Gastrocnemius medialis (tissue), 4 donors: ENCODE data around the gene RNU6-8. TPM values are rescaled to one million over a fixed set of nuclear protein-coding genes. Genes with fewer than 3 reads are reported as not detected.

Experiments used
- ATAC-seq, 2 donors: fragments of 150-250 bp; one replicate each; pipeline ENCODE4 v1.9.1; 2016
- DNase-seq, 2 donors: peaks; one replicate each; pipeline ENCODE4 v3.0.0-alpha.2; 2019
- H3K27ac ChIP-seq, 4 donors: fragments of 200-600 bp; sonication (generic); 1 replicate in 1 of 4; 2 replicates in 3 of 4; pipeline ENCODE4 v1.5.1; 2016 to 2018; ENCODE audit warnings: mild to moderate bottlenecking in 2 of 4, moderate library complexity in 1 of 4
- H3K27me3 ChIP-seq, 3 donors: fragments of 200-600 bp; sonication (generic) in 2 of 3; 1 replicate in 1 of 3; 2 replicates in 2 of 3; pipeline versions ENCODE4 v1.5.1 to v1.6.0; 2016 to 2019; ENCODE audit warnings: mild to moderate bottlenecking in 1 of 3, moderate library complexity in 1 of 3
- H3K36me3 ChIP-seq, 2 donors: fragments of 200-600 bp; sonication (generic) in 1 of 2; one replicate each; pipeline ENCODE4 v1.5.1; 2017 to 2018
- H3K4me1 ChIP-seq, 2 donors: fragments of 200-600 bp; sonication (generic) in 1 of 2; one replicate each; pipeline ENCODE4 v1.5.1; 2016 to 2017; ENCODE audit warnings: mild to moderate bottlenecking in 2 of 2
- H3K4me3 ChIP-seq, 4 donors: fragments of 200-600 bp; sonication (generic) in 3 of 4; 1 replicate in 1 of 4; 2 replicates in 3 of 4; pipeline ENCODE4 v1.5.1; 2016 to 2019; ENCODE audit warnings: mild to moderate bottlenecking in 2 of 4
- H3K9me3 ChIP-seq, 3 donors: fragments of 200-600 bp; sonication (generic) in 2 of 3; 1 replicate in 1 of 3; 2 replicates in 2 of 3; pipeline ENCODE4 v1.5.1; 2016 to 2019
- CTCF ChIP-seq, 5 experiments: fragments of 450-650 bp in 3 of 5; fragments of 200-600 bp in 2 of 5; sonication (generic) in 2 of 5; IDR thresholded peaks in 4 of 5; conservative IDR thresholded peaks in 1 of 5; 1 replicate in 4 of 5; 2 replicates in 1 of 5; pipeline ENCODE4 v1.5.1; 2016 to 2019; ENCODE audit warnings: antibody characterized with exemption in 5 of 5, mild to moderate bottlenecking in 3 of 5, moderate library complexity in 3 of 5
- POLR2A ChIP-seq, 2 donors: fragments of 450-650 bp; IDR thresholded peaks; one replicate each; pipeline ENCODE4 v1.6.1; 2017; ENCODE audit warnings: antibody characterized with exemption in 2 of 2, mild to moderate bottlenecking in 2 of 2, moderate library complexity in 2 of 2
- in situ Hi-C, 4 donors: fragments of 200-750 bp; cut with MboI; loops; one replicate each; pipeline versions ENCODE4 v1.15.0 to v1.8.0; 2017; ENCODE audit warnings: low sequenced_read_pairs in 4 of 4
- intact Hi-C: fragments of 100-400 bp; cut with DNase I; formaldehyde crosslinking; loops from one replicate; pipeline ENCODE4 v1.15.1; 2023; ENCODE audit warnings: low total_unique reads
- total RNA-seq, 4 donors: library from RNA; depleted of rRNA; stranded (reverse); fragments of >200 nt; gene quantifications; one replicate each; pipeline versions ENCODE4 v1.1.0 to v1.2.3, GENCODE V29; 2016

The RNU6-8 gene
- total RNA-seq, 4 donors from 2014 or later: not detected

DNA sequence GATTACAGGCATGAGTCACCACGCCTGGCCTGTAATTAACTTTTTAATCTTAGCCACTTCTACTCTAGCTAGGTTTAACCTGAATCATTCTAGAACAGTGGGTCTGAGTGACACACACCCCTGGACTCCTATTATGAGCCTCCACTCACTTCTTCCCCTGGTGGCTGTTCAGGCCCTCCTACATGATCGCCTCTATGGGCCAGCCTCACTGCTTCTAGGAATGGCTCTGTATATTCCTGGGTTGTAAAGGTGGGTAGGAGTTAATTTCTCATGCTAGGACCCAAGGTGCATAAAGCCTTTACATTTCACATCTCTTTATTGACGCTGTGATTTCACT, 8.0 kb upstream of the RNU6-8 start:
- ATAC-seq (no peak), DNase-seq (no peak)
- intact Hi-C loops (no loop called here), in situ Hi-C loops (no loop called here)
- Histone ChIP-seq H3K27me3 (no peaks in the 10 kb centered on the region), H3K4me1 (no peaks in the 10 kb centered on the region), H3K9me3 (no peaks in the 10 kb centered on the region), H3K36me3 (no peaks in the 10 kb centered on the region), H3K27ac (peak overlapping the region; percentile 36 to 70 (median 57)), H3K4me3 (no peak overlapping the region)
- no peak for TF ChIP-seq CTCF (IDR thresholded peaks at IDR 0.05 in 4 of 5, conservative IDR thresholded peaks at IDR 0.05 in 1 of 5)
- no peak for TF ChIP-seq POLR2A (IDR thresholded peaks at IDR 0.05)

DNA sequence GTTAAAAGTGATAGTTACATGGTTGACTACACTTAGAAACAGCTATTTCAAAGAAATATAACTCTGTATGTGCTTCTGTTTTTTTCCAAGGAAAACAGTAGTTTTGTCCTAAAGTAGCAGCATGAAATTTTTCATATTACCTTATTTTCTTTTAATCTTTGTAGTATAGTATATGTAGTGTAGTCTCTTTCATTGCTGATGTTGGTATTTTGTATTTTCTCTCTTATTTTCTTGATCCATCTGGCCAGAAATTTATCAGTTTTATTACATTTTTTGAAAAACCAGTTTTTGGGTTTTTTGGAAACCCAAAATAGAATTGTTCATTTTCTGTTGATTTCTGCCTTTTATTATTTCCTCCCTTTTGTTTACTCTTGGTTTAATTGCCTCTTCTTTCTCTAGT, 6.4 kb upstream of the RNU6-8 start:
- H3K4me1 ChIP-seq: peaks cover 4 to 6% of the 10 kb centered on the region in 2 donors
- intact Hi-C loops (loop anchor here (10.0 kb wide), 2 partner anchors 785 to 1185 kb away; partner anchors contain the start of genes AP4S1, HEATR5A and STRN3), in situ Hi-C loops (loop anchor here in 2 of 4 donors (10.0 kb wide), 2 partner anchors 135 to 305 kb away; partner anchors contain the start of gene ARHGAP5 (in 1 of the 2))
- ATAC-seq (no peak), DNase-seq (no peak)
- H3K9me3 ChIP-seq: no peaks in the 10 kb centered on the region
- TF ChIP-seq CTCF (IDR thresholded peaks at IDR 0.05 in 4 of 5, conservative IDR thresholded peaks at IDR 0.05 in 1 of 5) (no peak), POLR2A (IDR thresholded peaks at IDR 0.05) (no peak)
- H3K36me3 ChIP-seq: no peaks in the 10 kb centered on the region
- H3K27ac ChIP-seq: peak overlapping the region in 1 of 4 donors; percentile 61
- no peaks in the 10 kb centered on the region for H3K27me3 ChIP-seq
- no peak overlapping the region for H3K4me3 ChIP-seq

DNA sequence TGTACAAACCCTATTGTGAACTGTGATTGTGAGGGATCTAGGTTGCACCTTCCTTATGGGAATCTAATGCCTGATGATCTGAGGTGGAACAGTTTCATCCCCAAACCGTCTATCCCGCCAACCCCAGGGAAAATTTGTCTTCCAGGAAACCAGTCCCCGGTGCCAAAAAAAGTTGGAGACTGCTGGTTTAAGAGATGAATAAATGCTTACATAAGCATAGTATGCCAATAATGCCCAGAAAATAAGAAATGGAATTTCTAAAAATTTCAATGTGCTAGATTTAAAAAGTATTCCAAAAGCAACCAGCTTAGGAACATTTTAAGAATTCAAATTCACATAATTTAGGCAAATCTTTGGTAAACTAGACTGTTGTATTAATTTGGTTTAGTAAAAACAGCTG, 5.4 kb upstream of the RNU6-8 start:
- no peaks in the 10 kb centered on the region for H3K9me3 ChIP-seq
- no peak for DNase-seq
- intact Hi-C loops (loop anchor here (10.0 kb wide), 2 partner anchors 784 to 1184 kb away; partner anchors contain the start of genes AP4S1, HEATR5A and STRN3), in situ Hi-C loops (loop anchor here in 2 of 4 donors (10.0 kb wide), 2 partner anchors 134 to 306 kb away; partner anchors contain the start of gene ARHGAP5 (in 1 of the 2))
- H3K4me1 ChIP-seq: peaks cover 9 to 11% of the 10 kb centered on the region in 2 donors
- TF ChIP-seq CTCF (IDR thresholded peaks at IDR 0.05 in 4 of 5, conservative IDR thresholded peaks at IDR 0.05 in 1 of 5): no peak
- no peak for TF ChIP-seq POLR2A (IDR thresholded peaks at IDR 0.05)
- H3K4me3 ChIP-seq: no peak overlapping the region
- no peak overlapping the region for H3K27ac ChIP-seq
- ATAC-seq: no peak
- H3K36me3 ChIP-seq: no peaks in the 10 kb centered on the region
- H3K27me3 ChIP-seq: no peaks in the 10 kb centered on the region

- Histone ChIP-seq H3K36me3 (no peaks in the 10 kb centered on the region), H3K27ac (peak overlapping the region in 1 of 4 donors; percentile 51), H3K4me3 (no peak overlapping the region), H3K27me3 (no peaks in the 10 kb centered on the region), H3K4me1 (peaks cover 11 to 12% of the 10 kb centered on the region in 2 donors), H3K9me3 (no peaks in the 10 kb centered on the region)
- in situ Hi-C loops: loop anchor here in 2 of 4 donors (10.0 kb wide), 2 partner anchors 132 to 308 kb away; partner anchors contain the start of gene ARHGAP5 (in 1 of the 2)
- DNase-seq (no peak), ATAC-seq (no peak)
- intact Hi-C loops: loop anchor here (10.0 kb wide), 2 partner anchors 782 to 1182 kb away; partner anchors contain the start of genes AP4S1, HEATR5A and STRN3
- TF ChIP-seq CTCF (IDR thresholded peaks at IDR 0.05 in 4 of 5, conservative IDR thresholded peaks at IDR 0.05 in 1 of 5) (no peak), POLR2A (IDR thresholded peaks at IDR 0.05) (no peak)
Observed at GRCh38 chr14:32206552-32206951, 3.5 kb upstream of the RNU6-8 start.
